Thoracic aorta endothelial cell (primary cell): ENCODE results near the gene FAM136A. TPM values are rescaled to one million over a fixed set of nuclear protein-coding genes. Genes with fewer than 3 reads are reported as not detected.

Experiments
- small RNA-seq: library from RNA; depleted of rRNA; stranded (forward); fragments of <200 nt; gene quantifications from one replicate; pipeline ENCODE3, GENCODE V24; 2012
- total RNA-seq: library from RNA; depleted of rRNA; stranded (reverse); fragments of >200 nt; gene quantifications from 2 replicates; pipeline ENCODE4 v1.2.3, GENCODE V29; 2012

Gene FAM136A
- total RNA-seq = 53.9 and 56.4 TPM in 2 replicates

GRCh38 chr2:70301344-70302194, at the start of gene FAM136A:
FAM136A (minus strand) TSS chr2:70302067; CDS start chr2:70302011, 56 bp downstream.

GRCh38 chr2:70248181-70248847, 53.6 kb downstream of the FAM136A start, which contains the start of gene TIA1:
TIA1 (minus strand) TSS chr2:70248628; CDS start chr2:70248430, 198 bp downstream.

Small RNA genes within 50 kb of the gene (small RNA-seq; reads per million reads assigned to genes)
- gene AC016700.2 (not detected), gene MIR1285-2 (not detected)

Other genes starting within 250 kb of the FAM136A start
- gene PCBP1, start 214.6 kb downstream of the FAM136A start, total RNA-seq = 74.9 and 104 TPM in 2 replicates
- gene C2orf42, start 111.0 kb downstream of the FAM136A start, total RNA-seq = 14.0 and 14.6 TPM in 2 replicates
- 153 and 162 TPM in 2 replicates for gene TIA1, start 53.4 kb downstream of the FAM136A start, total RNA-seq
- 37.2 and 41.0 TPM in 2 replicates for gene PCYOX1, start 43.9 kb downstream of the FAM136A start, total RNA-seq
- gene SNRPG, start 8.3 kb downstream of the FAM136A start, total RNA-seq = 315 and 331 TPM in 2 replicates